GM21528 (cell line): ENCODE results near the gene PTCH1.

Source experiments
- ATAC-seq: cut with Tn5 transposase; IDR thresholded peaks from one replicate; pipeline ENCODE4 v1.9.1; 2021; ENCODE audit warnings: mild to moderate bottlenecking, moderate library complexity; ENCODE audit not compliant: unreplicated experiment, low FRiP score

PTCH1 gene

DNA sequence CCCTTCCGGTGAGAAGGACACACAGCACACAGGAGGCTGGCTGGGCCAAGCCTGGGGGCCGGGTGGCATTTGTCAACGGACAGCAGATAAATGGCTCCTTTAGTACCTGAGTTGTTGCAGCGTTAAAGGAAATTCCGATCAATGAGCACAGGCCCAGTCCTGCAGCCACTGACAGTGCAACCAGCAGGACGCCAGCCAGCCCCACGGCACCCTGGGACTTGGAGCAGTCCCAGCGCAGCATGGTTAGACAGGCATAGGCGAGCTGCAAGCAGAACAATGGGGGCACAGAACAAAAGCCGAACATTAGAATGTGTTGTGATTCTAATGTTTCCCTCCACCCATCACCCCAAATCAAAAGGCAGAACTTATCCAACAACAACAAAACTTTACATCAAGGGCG lies 39.3 kb downstream of the PTCH1 start:
- ATAC-seq = no peak

DNA sequence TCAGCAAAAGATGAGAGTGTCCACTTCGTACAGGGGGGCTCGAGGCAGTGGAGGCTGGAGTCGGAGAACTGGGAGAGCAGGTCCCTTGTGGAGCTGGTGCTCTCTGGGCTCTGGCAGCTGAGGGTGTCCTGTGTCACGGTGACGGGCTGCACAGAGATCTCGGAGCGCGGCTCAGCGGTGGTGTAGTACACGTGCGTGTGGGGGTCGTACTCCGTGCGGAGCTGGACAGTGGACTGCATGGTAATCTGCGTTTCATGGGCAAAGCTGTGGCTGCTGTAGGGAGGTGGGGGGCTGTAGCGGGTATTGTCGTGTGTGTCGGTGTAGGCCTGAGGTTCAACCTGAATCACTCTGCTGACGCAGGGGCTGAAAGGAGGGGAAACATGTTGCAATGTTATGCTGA lies 48.0 kb downstream of the PTCH1 start:
- ATAC-seq = no peak

DNA sequence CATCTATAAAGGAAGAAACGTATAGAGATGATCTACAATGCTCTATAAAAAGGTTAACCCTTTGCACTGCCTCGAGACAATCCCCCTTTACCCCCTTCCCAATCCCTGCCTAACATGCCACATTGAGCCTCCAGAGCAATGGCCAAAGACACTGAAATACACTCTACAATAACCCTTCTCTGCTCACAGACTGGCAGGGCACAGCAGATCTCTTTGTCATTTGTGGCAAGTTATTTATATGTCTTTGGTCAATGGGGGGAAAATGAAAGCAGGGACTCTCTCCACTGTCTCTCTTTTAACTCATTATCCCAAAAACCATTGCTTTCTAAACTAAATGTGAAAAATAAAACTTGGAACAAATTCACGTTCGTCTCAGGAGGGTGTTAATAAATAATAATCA lies 51.7 kb downstream of the PTCH1 start:
- no peak for ATAC-seq

DNA sequence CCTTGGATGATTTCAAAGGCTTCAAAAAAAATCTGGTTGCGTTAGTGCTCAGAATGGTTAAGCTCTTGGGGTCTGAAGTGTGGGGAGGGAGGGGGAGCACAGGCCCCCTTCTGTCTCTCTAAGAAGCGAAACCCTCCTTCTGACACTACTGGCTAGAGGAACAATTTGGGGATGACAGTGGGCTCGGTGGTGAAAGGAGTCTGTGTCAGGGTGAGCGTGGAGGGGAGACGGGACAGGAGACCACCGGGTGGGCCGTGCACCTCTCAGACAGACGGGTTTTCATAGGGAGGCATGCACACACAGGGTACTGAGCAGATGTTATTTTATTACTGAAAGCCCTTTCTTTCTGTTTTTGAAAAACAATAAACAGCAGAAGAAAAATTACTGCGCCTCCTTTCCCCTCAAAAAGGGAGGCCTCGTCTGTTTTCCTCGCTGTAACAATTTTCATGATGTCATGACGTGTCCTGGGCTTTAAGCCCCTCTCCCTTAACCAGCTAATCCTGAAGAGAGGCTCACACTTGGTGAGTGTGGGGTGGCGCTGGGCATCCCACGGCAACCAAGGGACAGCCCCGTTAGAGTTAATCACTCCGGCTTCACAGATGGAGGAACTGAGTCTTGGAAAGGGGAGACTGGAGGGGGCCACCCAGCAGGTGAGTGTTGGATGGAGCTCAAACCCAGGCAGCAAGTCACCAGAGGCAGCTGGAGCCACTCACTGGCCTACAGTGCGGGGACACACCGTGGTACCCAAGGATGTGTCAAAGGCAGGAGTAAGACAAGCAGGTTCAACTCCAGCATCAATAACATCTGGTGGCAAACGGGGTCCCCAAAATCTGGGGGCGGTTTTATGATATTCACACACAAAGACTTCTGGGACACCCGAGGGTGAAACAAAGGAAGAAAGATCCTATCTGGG lies 53.4 kb downstream of the PTCH1 start:
- peak; percentile 16 for ATAC-seq

DNA sequence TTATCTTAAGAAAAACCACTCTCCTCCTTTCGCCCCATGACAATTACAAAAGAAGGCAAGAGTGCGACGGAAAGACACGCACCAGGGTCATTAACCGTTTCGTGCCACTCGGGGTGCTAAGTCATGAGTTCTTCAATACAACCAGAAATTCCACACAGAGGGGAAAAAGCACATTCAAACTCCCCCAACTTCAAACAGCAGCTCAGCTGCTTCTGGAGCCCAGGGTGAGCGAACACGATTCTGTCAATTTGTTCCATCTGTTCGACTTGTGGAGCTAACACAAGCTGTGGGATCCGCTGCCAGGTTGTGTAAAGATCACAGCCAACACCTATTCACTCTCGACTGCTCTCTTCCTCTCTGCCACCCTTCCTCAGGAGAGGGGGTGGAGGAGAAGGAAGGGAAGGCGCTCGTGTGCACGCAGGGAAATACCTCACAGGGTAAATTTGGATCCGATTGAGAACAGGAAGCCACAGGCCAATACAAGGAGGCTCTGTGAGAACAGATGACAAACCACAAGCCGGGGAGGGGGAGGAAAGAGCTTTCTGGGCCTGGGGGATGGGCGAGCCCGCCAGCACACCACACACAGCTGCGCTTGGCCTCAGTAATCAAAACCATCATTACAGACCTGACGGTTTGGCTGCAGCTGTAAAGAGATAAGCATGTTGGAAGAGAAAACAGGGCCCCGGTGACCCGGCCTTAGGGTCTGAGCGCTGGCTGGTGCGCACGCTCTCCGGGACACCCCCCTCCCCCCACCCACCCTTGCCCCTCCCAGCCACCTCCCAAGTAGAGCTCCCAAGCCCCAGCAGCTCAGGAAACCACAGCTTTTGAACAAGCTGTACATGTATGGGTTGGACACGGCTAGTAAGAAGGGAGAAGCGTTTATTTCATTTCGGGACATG lies 54.3 kb downstream of the PTCH1 start:
- peak; percentile 94 for ATAC-seq

DNA sequence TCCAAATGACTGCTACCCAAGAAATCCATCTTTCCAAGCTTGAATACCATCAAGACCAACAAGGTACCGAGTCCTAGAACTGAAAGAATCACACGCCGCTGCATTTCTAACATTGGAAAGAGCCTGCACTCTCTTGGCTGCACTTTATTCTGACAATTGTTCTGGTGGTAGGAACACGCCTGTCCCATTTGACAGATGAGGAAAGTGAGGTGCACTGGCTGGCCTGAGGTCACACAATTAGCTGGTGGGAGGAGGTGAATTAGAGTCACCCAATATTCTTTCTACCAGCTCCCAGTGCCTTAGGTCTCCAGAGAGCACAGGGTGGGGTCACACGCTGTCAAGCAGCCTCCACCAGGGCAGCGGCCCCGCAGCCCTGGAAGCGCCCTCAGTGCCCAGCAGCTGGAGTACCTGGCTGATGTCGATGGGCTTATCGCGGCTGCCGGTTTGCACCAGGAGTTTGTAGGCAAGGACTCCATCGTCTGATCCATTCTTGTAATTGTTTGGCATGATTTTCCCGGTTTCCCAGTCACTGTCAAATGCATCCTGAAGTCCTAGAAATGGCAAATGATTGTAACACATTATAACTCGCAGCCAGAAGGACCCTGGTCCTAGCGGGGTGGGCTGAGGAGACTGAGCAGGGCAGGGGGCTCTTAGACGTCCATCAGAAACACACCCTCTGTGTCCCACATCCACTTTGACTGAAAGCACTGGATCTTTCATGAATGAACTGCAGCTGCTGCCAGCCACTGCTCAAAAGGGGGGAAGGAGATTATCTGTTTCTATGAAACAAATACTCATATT lies 55.1 kb downstream of the PTCH1 start:
- no peak for ATAC-seq

DNA sequence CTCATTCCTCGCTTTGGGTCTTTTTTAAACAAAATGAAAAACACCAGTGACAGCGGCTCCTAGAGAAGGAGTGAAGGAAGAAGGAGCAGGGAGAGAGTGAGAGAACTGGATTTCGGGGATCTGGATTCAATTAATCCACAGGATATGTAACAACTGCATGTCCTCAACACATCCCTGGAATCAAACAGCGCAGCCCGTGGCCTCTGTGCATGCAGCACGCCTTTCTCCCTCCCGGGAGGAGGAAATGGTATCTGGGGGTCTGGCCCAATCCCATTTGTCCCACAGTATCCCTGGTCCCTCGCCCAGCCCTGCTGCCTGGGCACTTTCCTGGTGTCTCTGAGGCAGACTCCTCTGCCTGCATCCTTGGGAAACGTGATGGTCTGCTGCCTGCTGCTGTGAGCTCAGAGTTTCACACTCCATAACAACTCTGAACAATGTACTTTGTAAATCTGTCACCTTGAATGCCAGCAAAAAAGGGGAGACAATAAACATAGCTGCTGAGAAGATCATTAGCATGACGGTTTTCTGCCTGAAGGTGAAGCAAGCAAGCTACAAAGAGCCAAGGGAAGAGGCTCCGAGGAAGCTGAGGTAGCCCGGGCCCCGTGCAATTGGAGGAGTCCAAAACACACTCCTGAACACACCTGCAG lies 56.1 kb downstream of the PTCH1 start:
- ATAC-seq = no peak

DNA sequence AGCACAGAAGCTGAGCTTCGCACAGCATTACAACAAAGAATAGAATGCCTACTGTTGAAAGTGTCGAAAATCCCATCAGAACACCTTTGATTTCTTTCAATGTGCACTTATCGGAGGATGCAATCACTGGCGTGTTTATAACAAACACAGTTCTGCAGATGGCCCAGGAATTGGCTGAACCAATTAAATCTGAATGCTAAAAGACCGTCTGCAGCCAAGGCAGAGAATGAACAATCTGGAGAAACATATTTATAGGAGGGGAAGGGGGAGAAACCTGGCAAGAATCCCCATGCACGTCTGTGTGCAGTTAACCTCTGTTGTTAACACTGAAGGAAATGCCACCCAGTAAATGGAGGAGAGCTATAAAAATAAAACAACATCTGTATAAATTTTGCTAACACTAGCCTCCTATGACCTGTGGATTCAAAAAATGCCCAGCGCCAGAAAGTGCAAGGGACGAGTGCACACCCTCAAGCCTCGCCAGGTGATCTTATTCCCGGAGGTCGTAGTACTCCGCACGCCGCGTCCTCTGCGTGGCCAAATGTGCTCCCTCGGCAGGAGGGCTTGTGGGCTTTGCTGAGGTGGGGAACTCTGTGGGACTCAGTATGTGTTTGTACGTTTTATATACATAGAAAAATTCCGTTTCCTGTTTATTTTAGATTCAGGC lies 56.8 kb downstream of the PTCH1 start:
- no peak for ATAC-seq

DNA sequence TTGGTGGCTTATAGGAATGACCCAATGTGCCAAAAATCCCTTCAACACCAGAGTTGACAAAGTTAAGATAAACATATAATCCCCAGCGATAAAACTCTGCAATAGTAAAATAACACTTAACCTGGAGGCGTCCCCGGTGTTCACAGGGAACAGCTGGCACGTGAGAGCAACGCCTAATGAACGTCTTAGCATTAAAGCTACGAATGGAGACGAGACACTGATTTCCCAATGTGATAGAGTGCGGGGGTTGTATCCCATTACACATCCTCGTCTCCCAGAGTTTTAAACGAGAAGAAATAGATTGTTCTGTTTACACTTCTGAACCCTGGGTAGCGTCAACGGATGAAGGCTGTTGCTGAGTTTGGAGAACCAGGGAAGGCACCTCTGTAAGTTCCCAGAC lies 57.6 kb downstream of the PTCH1 start:
- ATAC-seq = no peak

DNA sequence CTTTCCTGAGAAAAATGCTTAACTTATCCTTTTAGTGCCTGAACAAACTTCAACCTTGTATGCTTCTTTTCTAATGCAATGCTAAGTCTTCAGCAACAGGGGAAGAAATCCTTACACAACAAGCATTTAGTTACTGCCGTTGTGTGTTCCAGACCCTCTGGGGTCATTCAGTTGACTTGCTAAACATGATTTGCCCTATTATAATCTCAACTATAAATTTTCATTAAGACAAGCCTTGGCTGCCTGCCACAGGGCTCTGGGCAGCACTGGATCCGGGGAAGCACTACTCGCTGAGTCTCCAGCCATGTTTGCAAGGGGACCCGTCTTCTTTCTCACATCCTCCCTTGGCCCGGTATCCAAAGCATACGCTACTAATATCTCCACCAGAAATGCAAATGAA lies 58.1 kb downstream of the PTCH1 start:
- no peak for ATAC-seq

DNA sequence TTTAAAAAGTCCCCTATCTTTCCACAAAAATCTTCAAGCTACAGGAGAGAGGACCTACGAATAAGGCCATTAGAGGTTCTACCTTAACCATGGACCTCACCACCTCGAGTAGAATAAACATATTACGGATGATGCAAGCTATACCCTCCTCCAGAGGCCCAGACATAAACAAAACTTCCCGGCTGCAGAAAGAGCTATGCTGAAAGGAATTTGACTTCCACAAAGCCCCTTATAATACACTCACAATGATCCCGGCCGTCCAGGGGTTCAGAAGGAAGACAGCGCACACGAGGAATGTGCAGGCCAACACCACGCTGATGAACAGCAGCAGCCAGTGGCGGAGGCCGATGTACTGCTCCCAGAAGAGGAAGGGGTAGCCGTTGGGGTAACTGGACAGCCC lies 59.0 kb downstream of the PTCH1 start:
- no peak for ATAC-seq

DNA sequence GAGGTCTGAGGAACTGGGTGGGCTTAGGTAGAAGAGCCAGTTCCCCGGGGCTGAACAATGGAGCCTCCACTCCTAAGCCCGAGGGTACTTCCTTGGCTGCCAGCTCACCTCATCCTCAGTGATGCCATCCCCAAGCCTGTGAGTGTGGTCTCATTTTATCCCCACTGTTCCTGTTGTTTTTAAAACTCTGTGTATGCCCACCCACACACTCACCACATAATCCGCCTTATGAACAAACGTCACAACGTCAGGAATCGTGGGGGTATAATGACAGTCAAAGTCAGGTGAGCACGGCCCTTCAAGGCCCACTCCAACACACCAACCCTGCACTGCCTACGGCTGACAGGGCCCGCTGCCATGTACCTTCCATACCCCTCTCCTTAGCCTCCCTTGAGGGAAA lies 61.1 kb downstream of the PTCH1 start:
- no peak for ATAC-seq

DNA sequence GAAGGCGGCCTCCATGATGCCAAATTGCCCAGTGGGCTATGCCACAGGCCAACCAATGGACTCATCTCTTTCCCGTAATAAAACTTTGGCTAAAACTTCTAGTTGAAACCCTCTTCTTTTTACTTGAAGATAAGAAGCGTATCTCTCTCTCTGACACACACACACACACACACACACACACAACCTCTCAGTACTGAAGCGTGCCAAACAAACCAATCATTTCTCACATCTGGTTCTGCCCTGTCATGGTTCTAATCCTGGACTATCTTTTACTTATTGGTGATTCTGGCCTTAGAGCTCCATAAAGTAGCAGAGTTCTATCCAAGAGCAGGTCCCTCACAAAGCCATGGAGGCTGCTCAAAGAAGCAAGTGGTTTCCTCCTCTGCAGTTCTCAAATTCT lies 64.6 kb downstream of the PTCH1 start:
- ATAC-seq = no peak

DNA sequence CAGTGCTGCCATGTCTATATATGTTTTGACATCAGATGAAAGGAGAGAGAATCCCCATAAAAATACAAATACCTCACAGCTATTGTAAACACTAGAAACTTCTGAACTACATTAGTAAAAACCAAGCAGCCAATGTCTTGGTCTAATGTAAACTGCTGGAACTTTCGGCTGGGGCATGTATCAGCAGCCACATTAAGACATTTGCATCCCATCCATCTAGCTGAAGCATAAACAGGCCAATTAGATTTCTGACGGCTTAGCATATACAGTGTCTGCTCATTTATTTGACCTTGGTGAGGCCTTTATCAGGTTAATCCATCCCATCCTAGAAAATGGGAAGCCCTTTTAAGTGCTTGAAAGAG lies 65.7 kb downstream of the PTCH1 start:
- ATAC-seq = no peak

DNA sequence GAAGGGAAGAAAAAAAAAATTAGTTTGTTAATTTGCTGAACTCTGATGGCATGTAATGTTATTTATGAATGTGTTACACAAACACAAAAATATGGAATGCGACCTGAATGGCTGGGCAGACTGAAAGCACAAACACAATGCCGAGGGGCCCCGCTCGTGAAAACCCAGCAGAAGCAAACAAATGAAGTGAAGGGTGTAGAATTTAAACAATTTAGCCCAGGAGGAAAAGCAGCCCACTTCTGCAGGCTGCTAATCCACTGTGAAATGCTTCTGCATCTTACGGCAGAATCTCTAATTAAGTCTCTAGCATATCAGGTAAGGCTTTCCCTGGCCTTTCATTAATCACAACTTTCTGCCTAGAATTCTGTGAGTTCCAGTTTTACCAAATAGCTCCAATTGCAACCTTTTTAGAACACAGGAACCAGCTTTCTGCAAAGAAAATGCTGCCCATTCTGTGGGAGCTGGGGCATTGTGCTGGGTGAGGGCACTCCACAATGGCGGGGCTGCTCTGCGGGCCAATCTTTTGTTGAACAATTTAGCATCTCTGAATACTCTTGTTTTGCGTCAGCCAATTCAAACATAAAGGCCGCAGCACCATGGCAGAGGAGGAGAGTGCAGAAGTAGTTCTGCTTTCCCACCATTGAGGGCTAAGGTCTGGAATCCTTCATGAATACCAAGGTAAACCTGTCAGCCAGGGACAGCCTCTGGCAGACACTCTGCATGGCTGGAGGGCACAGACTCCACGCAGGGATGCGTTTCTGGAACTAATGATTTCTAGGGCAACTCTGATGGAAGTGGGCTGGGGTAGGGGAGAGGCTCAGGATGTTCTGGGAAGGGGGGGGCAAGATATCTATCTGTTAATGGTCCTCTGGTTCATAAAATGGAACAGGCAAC lies 66.4 kb downstream of the PTCH1 start:
- ATAC-seq = no peak

DNA sequence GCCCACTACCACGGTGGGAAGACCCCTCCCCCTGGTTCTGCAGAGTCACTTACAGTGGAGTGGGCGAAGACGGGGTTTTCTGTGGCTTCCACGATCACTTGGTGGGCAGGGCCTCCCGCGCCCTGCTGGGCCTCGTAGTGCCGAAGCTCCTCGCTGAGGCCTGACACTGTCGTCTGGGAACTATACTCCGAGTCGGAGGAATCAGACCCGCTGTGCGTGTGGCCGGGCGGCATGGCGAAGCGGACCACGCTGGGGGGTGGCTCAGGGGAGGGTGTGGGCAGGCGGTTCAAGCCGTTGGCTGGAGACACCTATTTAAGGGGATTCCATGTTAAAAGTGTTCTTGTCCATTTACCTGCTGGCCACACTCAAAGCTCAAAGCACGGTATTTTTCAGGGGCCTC lies 67.8 kb downstream of the PTCH1 start:
- no peak for ATAC-seq

DNA sequence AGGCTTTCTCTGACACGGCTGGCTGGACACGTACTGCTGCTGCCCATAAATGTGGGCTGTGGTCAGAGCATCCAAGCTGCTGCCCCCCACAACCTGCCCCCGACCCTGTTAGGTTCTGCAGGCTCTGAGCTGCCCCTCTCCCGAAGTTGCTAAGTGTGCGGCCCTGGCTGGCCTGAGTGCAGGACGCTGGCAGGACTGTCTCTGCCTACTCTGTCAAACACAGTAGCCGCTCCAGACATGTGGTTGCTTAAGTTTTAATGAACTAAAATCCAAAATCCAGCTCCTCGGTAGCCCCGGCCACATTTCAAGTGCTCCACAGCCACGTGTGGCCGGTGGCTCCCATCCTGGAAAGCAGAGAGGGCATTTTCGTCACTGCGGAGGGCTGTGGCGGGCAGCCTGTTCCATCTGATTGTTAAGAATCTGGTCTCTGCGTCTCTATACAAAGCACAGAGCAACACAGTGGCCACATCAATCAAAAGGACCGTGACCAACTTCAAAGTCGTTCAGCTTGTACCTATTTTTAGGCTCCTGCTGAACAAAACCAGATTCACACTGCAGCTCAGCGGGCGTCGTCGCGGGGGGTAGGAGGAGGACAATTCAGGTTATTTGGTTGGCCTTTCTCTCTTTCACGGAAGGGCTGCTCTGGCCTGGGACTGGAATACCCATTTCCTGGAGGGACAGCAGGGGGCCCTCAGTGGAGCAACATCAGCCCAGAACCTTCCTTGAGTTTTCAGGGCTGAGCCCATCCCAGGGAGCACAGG lies 68.9 kb downstream of the PTCH1 start:
- no peak for ATAC-seq

DNA sequence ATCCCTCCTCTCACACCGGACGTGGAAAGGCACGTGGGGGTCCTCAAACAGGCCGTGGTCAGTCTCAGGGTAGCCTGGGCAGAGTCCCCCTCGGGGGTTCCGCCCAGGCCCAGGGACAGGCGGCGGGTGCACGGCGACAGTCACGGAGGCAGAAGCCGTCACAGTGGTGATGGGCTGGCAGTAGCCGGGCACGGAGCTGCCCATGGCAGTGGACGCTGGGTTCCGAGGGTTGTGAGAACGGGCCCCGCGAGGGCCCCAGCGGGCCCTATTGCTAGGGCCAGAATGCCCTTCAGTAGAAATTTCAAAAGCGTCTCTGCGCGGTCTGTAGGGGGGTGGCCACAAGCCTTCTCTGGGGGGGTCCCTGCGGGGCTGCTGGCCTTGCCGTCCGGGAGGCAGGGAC lies 69.8 kb downstream of the PTCH1 start:
- ATAC-seq = no peak
